ENCODE measurements around the gene APC2.
"Not testable (repeated sequence)": the region's sequence is repeated elsewhere in the genome, so short reads cannot be mapped to it uniquely, and the experiment has no call there.

Gene APC2

GRCh38 chr19:1468821-1469254 lies 18.9 kb downstream of the APC2 start:
- no peak for DNase-seq

DNA sequence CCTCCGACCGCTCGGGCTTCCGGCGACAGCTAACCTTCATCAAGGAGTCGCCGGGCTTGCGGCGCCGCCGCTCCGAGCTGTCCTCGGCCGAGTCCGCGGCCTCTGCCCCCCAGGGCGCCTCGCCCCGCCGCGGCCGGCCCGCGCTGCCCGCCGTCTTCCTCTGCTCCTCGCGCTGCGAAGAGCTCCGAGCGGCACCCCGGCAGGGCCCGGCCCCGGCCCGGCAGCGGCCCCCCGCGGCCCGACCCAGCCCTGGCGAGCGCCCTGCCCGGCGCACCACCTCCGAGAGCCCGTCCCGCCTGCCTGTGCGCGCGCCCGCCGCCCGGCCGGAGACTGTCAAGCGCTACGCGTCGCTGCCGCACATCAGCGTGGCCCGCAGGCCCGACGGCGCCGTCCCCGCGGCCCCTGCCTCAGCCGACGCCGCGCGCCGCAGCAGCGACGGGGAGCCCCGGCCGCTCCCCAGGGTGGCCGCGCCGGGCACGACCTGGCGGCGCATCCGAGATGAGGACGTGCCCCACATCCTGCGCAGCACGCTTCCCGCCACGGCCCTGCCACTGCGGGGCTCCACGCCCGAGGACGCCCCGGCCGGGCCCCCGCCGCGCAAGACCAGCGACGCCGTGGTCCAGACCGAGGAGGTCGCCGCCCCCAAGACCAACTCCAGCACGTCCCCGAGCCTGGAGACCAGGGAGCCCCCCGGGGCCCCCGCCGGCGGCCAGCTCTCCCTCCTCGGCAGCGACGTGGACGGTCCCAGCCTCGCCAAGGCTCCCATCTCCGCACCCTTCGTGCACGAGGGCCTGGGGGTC lies 19.5 kb downstream of the APC2 start:
- no peak for DNase-seq

DNA sequence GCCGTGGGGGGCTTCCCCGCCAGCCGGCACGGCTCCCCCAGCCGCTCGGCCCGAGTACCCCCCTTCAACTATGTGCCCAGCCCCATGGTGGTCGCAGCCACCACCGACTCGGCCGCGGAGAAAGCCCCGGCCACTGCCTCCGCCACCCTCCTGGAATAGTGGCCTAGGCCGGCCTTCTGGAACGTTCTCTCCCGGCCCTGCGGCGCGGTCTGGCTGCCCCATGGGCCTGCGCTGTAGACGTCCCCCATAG lies 20.1 kb downstream of the APC2 start:
- no peak for DNase-seq

DNA sequence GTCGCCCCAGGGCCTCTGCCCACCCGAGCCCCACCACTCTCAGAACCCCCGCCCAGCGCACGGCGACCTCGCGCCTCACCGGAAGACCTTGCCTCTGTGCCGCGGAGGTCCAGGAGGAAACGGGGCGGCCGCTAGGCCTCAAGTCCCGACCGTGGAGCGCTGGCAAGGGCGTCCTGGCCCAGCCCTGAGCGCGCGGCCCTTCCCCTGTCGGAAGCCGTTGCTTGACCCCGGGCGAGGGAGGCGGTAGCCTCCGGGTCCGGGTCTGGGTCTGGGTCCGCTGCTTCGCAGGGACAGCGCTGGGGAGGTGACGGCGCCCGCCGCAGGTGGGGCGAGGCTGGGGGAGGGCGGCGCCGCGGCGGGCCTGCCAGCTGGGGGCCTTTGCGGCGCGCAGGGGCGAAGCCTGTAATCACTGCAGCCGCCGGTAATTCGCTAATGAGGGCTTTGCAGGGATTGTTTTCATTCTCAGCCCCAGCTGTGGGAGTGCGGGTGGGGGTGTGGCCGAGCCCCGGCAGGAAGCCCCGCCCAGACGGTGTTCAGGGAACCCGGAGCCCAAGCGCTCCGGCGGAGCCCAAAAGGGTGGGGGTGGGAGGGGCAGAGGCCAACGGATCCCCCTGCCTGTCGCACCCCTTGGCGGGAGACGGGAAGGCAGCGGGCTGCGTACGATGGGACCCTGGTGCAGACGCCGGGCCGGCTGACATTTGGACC lies 20.5 kb downstream of the APC2 start:
- DNase-seq, result no peak

GRCh38 chr19:1471010-1471514 lies 21.1 kb downstream of the APC2 start:
- DNase-seq, result no peak

DNA sequence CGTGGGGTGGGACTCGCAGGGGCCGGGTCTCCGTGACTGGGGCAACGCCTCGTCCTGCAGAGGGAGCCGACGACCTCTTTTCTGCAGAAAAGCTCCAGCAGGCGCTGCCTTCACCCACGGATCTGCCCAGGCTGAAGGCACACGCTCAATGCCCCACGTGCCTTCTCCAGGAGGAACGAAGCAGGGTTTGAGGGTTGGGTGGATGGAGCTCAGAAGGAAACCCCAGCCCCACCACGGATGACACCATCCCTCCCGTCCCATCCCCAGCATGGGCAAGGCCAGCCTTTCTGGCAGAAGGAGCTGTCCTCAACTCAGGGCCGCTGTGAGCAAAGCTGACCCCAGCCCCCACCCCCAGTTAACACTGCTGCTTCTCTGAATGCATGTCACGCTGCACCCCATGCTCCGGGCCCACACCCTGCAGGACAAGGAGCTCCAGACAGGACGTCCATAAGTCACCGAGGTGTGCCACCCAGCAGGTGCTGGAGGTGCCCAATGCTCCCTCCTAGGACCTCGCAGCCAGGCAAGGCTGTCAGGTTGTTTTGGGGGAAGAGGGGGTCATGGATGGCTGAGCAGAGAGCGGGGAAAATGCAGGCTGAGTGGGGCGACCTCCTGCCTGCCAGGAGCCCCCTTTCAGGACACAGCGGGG lies 21.7 kb downstream of the APC2 start:
- DNase-seq, result no peak

DNA sequence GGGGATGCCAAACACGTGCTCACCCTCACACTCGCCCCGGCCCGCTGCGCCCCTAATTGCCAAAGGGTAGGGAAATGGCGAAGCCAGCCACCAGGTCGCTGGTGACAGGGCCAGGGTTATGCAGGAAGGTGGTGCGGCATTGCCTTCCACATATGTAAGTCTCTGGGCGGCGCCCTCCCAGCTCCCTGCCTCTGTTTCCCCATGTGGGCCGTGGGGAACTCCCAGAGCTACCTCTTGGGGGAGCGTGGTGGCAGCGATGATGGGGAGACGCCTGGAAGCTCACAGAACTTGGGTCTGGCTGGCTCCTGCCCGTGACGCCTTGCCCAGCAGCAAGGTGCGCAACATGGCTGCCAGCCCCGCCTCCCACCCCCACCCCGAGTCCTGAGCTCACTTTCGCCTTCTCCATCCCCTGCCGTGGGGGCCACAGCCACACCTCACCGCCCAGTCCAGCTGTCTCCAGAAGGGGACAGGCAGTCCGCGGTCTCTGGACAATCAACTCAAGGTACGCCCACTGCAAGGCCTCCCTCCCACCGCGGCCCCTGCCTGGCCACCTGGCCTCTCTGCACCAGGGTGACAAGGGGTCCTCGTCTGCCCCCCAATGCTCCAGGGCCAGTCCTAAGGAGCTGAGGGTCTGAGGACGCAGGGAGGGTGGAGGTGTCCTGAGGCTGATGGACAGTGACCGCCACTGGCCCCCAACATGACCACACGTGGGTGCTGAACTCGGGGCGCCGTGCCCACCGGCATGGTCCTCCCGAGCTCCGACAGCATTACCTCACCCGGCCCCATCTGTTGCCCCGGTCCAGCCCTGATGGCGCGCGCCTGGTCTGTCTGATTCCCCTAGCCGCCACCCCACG lies 22.5 kb downstream of the APC2 start:
- no peak for DNase-seq

DNA sequence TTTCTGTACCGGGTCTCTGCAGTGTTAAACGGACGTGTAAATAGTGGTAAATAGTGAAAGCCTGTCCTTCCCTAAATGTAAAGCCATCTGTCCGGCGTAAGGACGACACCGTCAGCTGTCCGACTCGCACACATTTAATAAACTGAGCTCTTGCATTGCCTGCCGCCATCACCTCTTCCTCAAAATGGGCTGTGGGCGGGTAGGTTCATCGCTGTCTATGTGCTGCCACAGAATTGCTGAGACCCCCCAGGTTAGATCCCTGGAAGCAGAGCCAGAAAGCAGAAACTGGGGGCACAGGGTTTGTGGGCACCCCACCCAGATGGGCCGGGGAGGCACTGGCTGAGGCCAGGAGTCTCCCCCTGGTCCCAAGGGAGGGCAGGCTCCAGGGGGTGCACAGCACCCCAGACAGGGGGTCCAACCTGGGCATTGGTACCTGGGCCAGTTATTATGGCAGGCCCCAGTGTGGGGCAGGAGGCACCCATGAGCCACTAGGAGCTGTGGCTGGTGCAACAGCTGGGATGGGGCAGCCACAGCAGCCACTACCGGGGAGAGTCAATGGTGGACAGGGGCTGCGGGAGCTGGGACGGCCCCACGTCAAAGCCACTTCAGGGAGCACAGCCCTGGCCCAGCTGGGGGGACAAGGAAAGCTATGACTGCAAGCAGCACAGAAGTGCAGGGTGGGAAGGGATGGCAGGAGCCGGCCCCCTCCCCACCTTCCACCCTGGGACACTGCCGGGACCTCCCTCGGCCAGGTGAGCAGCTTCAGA lies 23.3 kb downstream of the APC2 start:
- no peak for DNase-seq

GRCh38 chr19:1474011-1474764 lies 24.3 kb downstream of the APC2 start:
- DNase-seq, result no peak

- no peak for DNase-seq
Measured at GRCh38 chr19:1474765-1475351, 24.9 kb downstream of the APC2 start.

DNA sequence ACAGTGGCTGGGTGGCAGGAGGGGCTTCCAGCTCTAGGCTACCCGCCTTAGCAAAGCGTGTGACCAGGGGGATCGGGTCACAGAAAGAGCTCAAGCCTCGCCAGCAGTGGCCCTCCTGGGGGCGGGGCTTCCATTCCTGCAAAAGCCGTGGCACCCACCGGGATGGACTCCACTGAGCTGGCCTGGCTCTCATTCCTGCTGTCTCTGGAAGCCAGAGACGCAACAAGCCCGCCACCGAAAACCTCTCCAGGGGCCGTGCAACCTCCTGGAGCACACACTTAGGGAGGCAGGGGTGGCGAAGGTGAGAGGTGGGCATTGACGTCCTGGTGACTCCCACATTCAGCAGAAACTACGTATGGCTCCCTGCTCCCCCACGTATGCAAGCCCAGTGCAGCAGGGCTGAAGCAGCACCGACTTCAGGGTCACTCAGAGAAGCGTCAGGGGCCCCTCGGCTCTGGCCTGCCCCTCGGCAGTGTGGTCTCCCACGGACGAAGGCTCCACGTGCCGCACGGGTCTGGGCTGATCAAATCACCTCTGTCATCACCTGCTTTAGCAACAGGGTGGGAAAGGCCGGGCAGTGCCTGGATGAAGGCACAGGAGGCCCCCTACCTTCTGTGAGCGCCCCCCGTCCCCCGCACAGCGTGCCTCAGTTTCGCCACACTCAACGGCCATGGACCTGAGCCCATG lies 26.0 kb downstream of the APC2 start:
- DNase-seq, result no peak

GRCh38 chr19:1477056-1477455 lies 27.1 kb downstream of the APC2 start:
- DNase-seq, result not testable (repeated sequence)

- peak; percentile 44 for DNase-seq
Measured at GRCh38 chr19:1478934-1479707, 29.2 kb downstream of the APC2 start, which contains the start of gene C19orf25. Gene C19orf25, minus strand, starts transcription at chr19:1479215. Its CDS starts 312 bp downstream, at chr19:1478903.

DNA sequence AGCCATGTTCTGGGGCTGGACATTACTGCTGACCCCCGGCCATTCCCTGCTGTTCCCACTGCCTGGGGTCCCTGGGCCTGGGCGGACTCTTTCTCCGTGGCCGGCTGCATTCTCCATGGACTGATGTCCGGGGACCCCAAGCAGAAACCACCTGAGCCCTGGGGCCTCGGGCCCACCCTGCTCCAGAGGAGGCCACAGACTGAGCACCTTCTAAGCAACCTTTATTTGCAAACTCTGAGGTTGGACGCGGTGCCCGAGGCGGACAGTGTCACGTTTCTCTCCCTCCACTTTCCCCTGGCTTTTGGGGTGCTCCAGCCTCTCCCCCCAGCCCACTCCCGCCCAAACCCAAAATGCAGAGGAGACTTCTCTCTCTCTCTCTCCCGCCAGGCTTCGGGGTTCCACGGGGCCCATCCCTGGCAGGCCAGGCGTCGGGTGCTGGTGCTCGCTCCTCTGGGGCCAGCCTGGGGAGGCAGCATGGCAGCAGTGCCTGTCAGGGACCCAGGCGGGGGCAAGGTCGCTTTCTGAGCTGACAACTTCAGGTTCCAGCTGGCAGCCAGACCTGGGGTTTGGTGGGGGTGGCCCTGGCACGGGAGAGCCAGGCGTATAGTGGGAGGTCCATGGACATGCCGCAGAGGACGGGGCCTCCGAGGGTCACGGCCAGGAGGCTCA lies 31.4 kb downstream of the APC2 start:
- DNase-seq, result no peak

- no peak for DNase-seq
Measured at GRCh38 chr19:1481893-1482360, 32.0 kb downstream of the APC2 start.

- no peak for DNase-seq
Measured at GRCh38 chr19:1482361-1483130, 32.6 kb downstream of the APC2 start.

- DNase-seq, result no peak
Measured at GRCh38 chr19:1483131-1483978, 33.4 kb downstream of the APC2 start.

Measured in SIG-M5 (cell line).